Fibroblast of mammary gland (primary cell): ENCODE data around the gene ZC3H12D.
A peak's percentile ranks its signal among the peaks of the same experiment; 100 is the strongest.

ENCODE experiments used
- DNase-seq: peaks from one replicate; pipeline ENCODE4 v3.0.0-alpha.2; 2010; ENCODE audit warnings: low read depth
- H3K4me3 ChIP-seq: 2 replicates; pipeline ENCODE4 v1.5.1; 2011; ENCODE audit warnings: low read depth, mild to moderate bottlenecking, low read length, moderate library complexity; ENCODE audit not compliant: control insufficient read depth
- CTCF ChIP-seq: conservative IDR thresholded peaks from 2 replicates; pipeline ENCODE4 v1.5.1; 2011; ENCODE audit warnings: low read depth, low read length, inconsistent platforms; ENCODE audit not compliant: control insufficient read depth, insufficient read depth

Gene ZC3H12D

DNA sequence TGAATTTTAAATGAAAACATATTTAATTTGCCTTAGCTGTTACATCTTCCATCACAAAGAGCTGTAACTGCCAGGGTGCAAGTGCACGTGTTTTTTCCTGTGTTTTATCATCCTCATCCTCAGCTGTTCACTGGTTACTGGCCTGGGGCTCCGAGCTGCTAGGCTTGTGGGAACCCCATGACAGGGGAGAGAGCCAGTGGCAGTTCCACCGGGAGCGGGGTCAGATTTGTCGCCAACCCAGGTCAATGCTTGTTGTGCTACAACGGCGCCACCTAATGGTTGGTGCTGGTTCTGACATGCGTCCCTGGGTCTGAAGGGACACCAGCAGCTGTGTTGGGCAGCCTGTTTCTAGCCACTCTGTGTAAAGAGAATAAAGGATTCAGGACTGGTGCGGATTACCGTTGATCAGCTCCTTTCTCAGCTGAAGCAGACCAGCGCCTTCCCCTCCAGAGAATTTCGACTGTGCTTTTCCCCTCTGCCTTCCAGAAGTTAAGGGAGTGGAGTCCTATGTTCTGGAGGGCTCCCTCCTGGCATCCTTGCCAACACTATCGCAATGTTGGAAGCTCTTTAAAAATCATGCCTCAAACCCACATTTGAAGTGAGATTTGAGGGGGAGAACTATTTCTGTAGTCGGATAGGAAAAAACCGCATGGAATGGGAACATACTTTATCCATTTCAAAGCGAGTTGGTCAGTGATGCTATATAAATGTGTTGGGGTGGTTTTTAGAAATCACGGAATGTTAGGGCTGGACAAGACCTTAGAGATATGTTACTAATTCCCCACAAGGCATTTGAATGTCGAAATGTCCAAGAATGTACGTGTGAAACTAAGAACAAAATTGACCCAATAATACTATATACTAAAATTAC, 52.7 kb downstream of the ZC3H12D start:
- no peak overlapping the region for H3K4me3 ChIP-seq
- peak; percentile 81 for DNase-seq
- TF ChIP-seq CTCF, result peak; percentile 89

DNA sequence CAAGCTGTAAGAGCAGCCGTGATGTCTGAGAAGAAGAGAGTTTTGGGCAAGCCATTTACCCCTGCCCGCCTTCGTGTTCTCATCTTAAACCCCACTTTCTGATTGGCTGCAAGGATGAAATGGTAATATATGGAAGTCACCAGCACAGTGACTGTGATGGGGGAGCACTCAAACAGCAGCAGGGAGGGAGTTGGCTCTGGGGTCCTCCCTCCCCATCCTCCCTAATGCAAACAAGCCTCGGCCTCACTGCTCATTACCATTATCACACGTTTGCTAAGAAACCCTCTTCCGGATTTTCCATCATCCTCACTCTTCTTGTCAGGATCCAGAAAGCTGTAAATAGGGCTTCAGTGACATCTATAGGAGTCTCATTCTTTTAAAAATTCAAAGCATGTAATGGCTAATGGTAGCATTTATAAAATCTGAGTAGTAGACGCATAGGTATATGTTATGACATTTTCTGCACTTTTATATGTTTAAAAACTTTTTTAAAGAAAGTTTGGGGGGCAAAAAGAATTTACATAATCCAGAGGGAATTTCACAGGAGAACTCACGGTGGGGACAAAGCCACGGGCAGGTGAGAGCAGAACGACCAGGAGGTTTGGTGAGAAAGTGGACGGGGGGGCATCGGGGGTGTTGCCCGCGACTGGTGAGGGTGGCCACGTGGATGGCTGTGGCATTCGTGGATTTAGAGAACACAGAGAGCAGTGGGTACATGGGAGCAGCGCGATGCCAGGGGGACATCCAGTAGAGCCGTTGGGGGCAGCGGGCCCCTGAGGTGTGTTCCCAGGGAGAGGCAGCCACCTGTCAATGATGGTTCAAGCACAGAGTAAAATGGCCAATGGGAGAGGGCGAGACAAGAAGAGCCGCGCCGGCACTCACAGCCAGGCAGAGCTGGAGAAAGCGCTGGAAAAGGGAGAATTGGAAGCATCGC, 55.1 kb downstream of the ZC3H12D start:
- no peak overlapping the region for H3K4me3 ChIP-seq
- no peak for DNase-seq
- no peak for TF ChIP-seq CTCF

DNA sequence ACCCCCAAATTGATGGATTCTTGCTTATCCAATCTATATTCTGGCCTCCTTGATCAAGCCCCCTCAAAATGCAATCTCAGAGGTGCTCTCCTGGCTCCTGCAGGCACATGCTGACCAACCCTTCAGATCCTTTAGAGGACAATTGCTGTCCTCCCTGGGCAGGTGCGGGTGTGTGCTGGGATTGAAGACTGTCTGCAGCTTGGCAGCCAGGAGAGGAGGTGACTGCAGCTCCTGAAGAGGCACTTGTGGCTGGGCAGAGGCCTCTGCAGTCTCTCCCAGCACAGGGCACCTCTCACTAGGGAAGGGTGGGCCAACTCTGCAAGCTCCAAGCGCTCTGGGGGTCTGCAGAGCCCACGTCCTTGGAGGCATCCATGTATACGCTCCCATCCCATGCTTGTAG, 56.2 kb downstream of the ZC3H12D start:
- H3K4me3 ChIP-seq, result no peak overlapping the region
- no peak for DNase-seq
- no peak for TF ChIP-seq CTCF

GRCh38 chr6:149425754-149426153, 59.1 kb downstream of the ZC3H12D start:
- H3K4me3 ChIP-seq, result no peak overlapping the region
- no peak for TF ChIP-seq CTCF
- DNase-seq, result no peak

DNA sequence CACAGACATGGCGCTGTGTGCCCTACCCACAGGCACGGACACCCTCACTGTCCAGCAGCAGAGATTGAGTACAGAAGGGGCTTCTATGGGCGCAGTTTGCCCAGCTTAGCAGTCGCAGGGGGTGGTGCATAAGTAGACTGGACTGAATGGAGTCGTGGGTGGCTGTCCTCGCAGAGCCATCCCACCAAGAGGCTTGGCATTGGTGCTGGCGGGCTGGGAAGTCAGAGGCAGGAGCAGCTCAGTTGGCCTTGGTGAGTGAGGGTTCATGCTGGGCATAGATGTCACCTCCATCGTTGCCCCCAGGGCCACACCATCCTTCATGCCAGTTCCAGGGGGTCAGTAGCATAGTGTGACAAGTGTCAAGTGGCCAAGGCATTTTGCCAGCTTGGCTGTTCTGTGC, 59.6 kb downstream of the ZC3H12D start:
- no peak for DNase-seq
- TF ChIP-seq CTCF, result no peak
- no peak overlapping the region for H3K4me3 ChIP-seq

DNA sequence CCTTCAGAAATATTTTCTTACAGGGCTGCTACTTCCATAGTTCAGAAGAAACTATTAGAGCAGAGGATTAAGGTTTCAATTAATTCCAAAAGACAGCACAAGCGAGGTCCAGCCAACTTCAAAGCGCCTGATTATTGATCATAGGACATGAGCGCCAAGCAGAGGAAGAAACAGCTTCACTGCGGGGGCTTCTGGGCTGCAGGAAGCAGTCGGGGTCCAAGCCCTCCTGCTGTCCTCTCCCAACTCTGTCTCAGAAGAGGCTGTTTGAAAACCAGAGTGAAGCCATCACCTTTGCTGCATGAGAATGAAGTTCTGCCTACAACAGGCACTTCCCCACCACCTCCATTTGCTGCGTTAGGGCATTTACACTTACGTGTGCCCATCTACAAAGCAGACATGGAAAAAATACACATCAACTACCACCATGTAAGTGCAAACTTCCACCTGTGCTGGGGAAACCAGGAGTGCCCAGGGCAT, 60.8 kb downstream of the ZC3H12D start:
- no peak for TF ChIP-seq CTCF
- H3K4me3 ChIP-seq, result no peak overlapping the region
- no peak for DNase-seq
